ENCODE measurements around the gene PKDCC. TPM values are rescaled to one million over a fixed set of nuclear protein-coding genes. Genes with fewer than 3 reads are reported as not detected.

PKDCC gene
- total and polyA plus RNA-seq, 2 of the 13 experiments (the other 11 are each of a cell fraction or from before 2014, with no cell fraction given): 52.6 to 58.8 TPM

- Histone ChIP-seq H3K9me3 (ENCODE audit: low read length) (peaks cover 8% of the 10 kb centered on the region; the same call in 1 of the 2 replicates), H3K27ac (ENCODE audit: extremely low read length, insufficient read depth, low read length) (no peak overlapping the region), H3K27me3 (ENCODE audit: control insufficient read depth in 1 of 2, insufficient read depth in 2 of 2, low read length in 2 of 2) (no peaks in the 10 kb centered on the region), H3K4me2 (ENCODE audit: low read depth, low read length) (no peak overlapping the region), H2AFZ (ENCODE audit: low read length) (no peak overlapping the region), H3K4me3 (replicated peaks in 1 of 3; ENCODE audit: insufficient read depth in 1 of 3, low read depth in 2 of 3, low read length in 3 of 3) (no peak overlapping the region), H4K20me1 (ENCODE audit: insufficient read depth, low read length) (no peaks in the 10 kb centered on the region), H3K4me1 (ENCODE audit: insufficient read depth, low read length) (peaks cover 82% of the 10 kb centered on the region), H3K36me3 (replicated peaks in 1 of 2; ENCODE audit: control insufficient read depth in 1 of 2, insufficient read depth in 2 of 2, low read length in 2 of 2) (no peaks in the 10 kb centered on the region), H3K9ac (ENCODE audit: insufficient read depth, low read depth, low read length) (no peak overlapping the region), H3K79me2 (ENCODE audit: insufficient read depth, low read length) (peaks cover 48% of the 10 kb centered on the region)
- no peak for DNase-seq (ENCODE audit: low spot score)
- no peak for FAIRE-seq
- ChIA-PET POLR2A (interaction anchor here (0.9 to 4.2 kb wide), 4 partner anchors 36 to 97 kb away, joined by 3 to 24 read pairs (median 16); no protein-coding TSS in a partner anchor), CTCF (ENCODE audit: low intra/inter-chr PET ratio, low total read pairs) (interaction anchor here (1.1 to 3.6 kb wide), 3 partner anchors 83 to 141 kb away, joined by 3 to 39 read pairs (median 24); no protein-coding TSS in a partner anchor)
- ATAC-seq: no peak
- intact Hi-C loops (cut with micrococcal nuclease; ENCODE audit: unreplicated experiment) (loop anchor here (1.0 to 2.0 kb wide), 4 partner anchors 40 to 141 kb away; partner anchors contain the start of gene EML4), in situ Hi-C loops (cut with HindIII; ENCODE audit: extremely low pct_ligation_motif_present, low pct_unique_long_range_greater_than_20kb) (loop anchor here (5.0 kb wide), 3 partner anchors 75 to 140 kb away; no protein-coding TSS in a partner anchor)
- 75% methylated on average over 10 of the region's 10 CpGs for WGBS (ENCODE audit: low lambda C conversion rate)
- BruUV-seq (replicated peaks): no TSS peak
- TF ChIP-seq CHCHD3 (CRISPR knock-in tag; IDR thresholded peaks at IDR 0.05) (no peak), ZNF180 (CRISPR knock-in tag; IDR thresholded peaks at IDR 0.05; ENCODE audit: borderline replicate concordance, low read depth) (no peak), BRD4 (CRISPR knock-in tag; IDR thresholded peaks at IDR 0.05) (no peak), ZNF558 (CRISPR knock-in tag; IDR thresholded peaks at IDR 0.05; ENCODE audit: borderline replicate concordance) (no peak), JUND (CRISPR knock-in tag; IDR thresholded peaks at IDR 0.05) (no peak), DDIT3 (CRISPR knock-in tag; IDR thresholded peaks at IDR 0.05) (no peak), PCBP2 (optimal IDR thresholded peaks at IDR 0.05; ENCODE audit: low read depth, low read length, poor library complexity, severe bottlenecking) (peak; percentile 35), SOX13 (IDR thresholded peaks at IDR 0.05) (no peak), SOX13 (CRISPR knock-in tag; conservative IDR thresholded peaks at IDR 0.05 in 1 of 2, IDR thresholded peaks at IDR 0.05 in 1 of 2) (no peak), ZNF563 (CRISPR knock-in tag; IDR thresholded peaks at IDR 0.05) (no peak), ZNF652 (CRISPR knock-in tag; IDR thresholded peaks at IDR 0.05; ENCODE audit: borderline replicate concordance, low read depth) (no peak), ZNF552 (CRISPR knock-in tag; IDR thresholded peaks at IDR 0.05; ENCODE audit: borderline replicate concordance) (no peak), HOXA3 (CRISPR knock-in tag; IDR thresholded peaks at IDR 0.05) (no peak), ZNF761 (CRISPR knock-in tag; conservative IDR thresholded peaks at IDR 0.05) (0 out of 2 replicates have a peak, but pooled peaks have one; percentile 20), ZBTB38 (CRISPR knock-in tag; IDR thresholded peaks at IDR 0.05) (0 out of 2 replicates have a peak, but pooled peaks have one; percentile 20)
- TF ChIP-seq, protein P1, sequence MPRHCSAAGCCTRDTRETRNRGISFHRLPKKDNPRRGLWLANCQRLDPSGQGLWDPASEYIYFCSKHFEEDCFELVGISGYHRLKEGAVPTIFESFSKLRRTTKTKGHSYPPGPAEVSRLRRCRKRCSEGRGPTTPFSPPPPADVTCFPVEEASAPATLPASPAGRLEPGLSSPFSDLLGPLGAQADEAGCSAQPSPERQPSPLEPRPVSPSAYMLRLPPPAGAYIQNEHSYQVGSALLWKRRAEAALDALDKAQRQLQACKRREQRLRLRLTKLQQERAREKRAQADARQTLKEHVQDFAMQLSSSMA (CRISPR knock-in tag; IDR thresholded peaks at IDR 0.05): 0 out of 2 replicates have a peak, but pooled peaks have one; percentile 26
- TF ChIP-seq, protein P2, sequence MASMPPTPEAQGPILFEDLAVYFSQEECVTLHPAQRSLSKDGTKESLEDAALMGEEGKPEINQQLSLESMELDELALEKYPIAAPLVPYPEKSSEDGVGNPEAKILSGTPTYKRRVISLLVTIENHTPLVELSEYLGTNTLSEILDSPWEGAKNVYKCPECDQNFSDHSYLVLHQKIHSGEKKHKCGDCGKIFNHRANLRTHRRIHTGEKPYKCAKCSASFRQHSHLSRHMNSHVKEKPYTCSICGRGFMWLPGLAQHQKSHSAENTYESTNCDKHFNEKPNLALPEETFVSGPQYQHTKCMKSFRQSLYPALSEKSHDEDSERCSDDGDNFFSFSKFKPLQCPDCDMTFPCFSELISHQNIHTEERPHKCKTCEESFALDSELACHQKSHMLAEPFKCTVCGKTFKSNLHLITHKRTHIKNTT (CRISPR knock-in tag; IDR thresholded peaks at IDR 0.05): no peak
Observed at GRCh38 chr2:42096869-42097591, 49.2 kb downstream of the PKDCC start.

Data from HepG2 (cell line).